ENCODE results near the gene HACL1. TPM values are rescaled to one million over a fixed set of nuclear protein-coding genes. Genes with fewer than 3 reads are reported as not detected.

The HACL1 gene
- total RNA-seq, 1 experiment from 2014 or later: 44.9 TPM

DNA sequence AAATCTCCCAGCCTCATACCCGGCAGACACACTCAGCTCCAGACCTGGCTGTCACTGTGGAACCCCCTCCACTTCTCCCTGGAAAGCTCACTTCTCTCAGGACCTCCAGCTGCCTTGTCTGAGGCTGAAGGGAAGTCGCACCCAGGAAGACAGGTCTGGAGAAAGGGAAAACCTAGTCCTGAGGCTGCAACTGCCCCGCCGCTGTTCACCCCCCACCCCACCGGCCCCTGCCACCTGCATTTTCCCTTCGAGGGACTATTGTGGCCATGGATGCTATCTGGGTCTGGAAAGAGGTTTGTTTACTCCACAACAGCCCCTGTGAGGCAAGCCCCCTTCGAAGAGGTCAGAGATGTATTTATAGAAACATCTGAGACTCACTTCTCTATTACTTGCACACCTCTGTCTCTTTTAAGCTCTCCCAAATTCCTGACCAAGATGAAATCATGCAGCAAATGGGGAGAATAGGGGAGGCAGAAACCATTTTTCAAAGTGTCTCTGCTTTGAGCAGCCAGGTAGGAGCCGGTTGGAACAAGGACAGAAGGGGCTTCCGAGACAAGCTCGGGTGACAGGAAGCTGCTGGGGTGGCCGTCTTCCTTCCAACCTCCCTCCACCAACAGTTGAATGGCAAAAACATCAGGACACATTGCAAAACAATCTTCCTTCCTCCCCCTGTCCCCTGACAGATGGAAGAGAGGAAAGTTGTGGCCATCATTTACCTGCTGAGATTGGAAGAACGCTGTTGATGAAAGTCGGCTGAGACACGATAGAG is 80.4 kb downstream of the HACL1 start:
- Mint-ChIP-seq H3K27me3 (ENCODE audit: low read depth) (peaks cover 39% of the 10 kb centered on the region), H3K4me3 (peak overlapping the region; percentile 50), H3K27ac (no peak overlapping the region), H3K36me3 (no peaks in the 10 kb centered on the region), H3K9me3 (peaks cover 4% of the 10 kb centered on the region), H3K4me1 (peaks cover 19% of the 10 kb centered on the region)
- ChIA-PET CTCF (interaction anchor here (1.0 kb wide), 1 partner anchor 315 kb away, joined by 3 read pairs; the partner anchor contains the start of gene CAPN7), POLR2A (no interaction called here)
- TF ChIP-seq, protein P1, sequence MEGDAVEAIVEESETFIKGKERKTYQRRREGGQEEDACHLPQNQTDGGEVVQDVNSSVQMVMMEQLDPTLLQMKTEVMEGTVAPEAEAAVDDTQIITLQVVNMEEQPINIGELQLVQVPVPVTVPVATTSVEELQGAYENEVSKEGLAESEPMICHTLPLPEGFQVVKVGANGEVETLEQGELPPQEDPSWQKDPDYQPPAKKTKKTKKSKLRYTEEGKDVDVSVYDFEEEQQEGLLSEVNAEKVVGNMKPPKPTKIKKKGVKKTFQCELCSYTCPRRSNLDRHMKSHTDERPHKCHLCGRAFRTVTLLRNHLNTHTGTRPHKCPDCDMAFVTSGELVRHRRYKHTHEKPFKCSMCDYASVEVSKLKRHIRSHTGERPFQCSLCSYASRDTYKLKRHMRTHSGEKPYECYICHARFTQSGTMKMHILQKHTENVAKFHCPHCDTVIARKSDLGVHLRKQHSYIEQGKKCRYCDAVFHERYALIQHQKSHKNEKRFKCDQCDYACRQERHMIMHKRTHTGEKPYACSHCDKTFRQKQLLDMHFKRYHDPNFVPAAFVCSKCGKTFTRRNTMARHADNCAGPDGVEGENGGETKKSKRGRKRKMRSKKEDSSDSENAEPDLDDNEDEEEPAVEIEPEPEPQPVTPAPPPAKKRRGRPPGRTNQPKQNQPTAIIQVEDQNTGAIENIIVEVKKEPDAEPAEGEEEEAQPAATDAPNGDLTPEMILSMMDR (IDR thresholded peaks at IDR 0.05): no peak
- TF ChIP-seq CREB1 (CRISPR knock-in tag; IDR thresholded peaks at IDR 0.05) (no peak), OVOL2 (CRISPR knock-in tag; IDR thresholded peaks at IDR 0.05; ENCODE audit: borderline replicate concordance) (no peak), ZNF138 (CRISPR knock-in tag; conservative IDR thresholded peaks at IDR 0.05) (no peak), TP53 (CRISPR knock-in tag; IDR thresholded peaks at IDR 0.05) (no peak)
- TF ChIP-seq, protein P2, sequence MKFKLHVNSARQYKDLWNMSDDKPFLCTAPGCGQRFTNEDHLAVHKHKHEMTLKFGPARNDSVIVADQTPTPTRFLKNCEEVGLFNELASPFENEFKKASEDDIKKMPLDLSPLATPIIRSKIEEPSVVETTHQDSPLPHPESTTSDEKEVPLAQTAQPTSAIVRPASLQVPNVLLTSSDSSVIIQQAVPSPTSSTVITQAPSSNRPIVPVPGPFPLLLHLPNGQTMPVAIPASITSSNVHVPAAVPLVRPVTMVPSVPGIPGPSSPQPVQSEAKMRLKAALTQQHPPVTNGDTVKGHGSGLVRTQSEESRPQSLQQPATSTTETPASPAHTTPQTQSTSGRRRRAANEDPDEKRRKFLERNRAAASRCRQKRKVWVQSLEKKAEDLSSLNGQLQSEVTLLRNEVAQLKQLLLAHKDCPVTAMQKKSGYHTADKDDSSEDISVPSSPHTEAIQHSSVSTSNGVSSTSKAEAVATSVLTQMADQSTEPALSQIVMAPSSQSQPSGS (CRISPR knock-in tag; IDR thresholded peaks at IDR 0.05; ENCODE audit: borderline replicate concordance, low read depth): no peak
- TF ChIP-seq, protein P3, sequence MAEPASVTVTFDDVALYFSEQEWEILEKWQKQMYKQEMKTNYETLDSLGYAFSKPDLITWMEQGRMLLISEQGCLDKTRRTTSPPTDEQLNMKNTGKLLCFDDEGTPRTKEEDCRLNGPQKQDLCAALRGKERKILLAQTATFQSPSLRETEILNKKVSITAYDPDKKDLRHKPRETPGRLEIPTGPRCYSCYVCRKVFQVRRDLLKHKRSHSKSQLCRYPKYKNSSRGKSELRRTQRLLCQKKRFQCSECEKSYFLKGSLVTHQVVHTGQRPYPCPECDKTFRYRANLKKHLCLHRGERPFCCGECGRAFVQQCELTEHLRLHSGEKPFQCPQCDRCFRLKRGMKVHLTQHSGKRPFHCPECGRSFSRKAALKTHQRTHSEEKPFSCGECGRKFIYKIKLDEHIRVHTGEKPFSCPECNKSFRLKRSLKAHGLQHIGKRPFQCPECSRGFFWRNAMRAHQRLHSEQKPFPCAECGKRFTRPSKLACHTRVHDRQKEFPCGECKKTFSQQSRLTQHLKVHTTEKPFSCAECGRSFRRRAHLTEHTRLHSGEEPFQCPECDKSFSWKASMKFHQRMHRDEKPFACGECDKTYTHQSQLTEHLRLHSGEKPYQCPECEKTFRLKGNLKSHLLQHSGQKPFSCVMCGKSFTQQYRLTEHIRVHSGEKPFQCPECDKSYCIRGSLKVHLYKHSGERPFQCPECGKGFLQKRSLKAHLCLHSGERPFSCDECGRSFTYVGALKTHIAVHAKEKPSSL (CRISPR knock-in tag; conservative IDR thresholded peaks at IDR 0.05): no peak
- TF ChIP-seq, protein P4, sequence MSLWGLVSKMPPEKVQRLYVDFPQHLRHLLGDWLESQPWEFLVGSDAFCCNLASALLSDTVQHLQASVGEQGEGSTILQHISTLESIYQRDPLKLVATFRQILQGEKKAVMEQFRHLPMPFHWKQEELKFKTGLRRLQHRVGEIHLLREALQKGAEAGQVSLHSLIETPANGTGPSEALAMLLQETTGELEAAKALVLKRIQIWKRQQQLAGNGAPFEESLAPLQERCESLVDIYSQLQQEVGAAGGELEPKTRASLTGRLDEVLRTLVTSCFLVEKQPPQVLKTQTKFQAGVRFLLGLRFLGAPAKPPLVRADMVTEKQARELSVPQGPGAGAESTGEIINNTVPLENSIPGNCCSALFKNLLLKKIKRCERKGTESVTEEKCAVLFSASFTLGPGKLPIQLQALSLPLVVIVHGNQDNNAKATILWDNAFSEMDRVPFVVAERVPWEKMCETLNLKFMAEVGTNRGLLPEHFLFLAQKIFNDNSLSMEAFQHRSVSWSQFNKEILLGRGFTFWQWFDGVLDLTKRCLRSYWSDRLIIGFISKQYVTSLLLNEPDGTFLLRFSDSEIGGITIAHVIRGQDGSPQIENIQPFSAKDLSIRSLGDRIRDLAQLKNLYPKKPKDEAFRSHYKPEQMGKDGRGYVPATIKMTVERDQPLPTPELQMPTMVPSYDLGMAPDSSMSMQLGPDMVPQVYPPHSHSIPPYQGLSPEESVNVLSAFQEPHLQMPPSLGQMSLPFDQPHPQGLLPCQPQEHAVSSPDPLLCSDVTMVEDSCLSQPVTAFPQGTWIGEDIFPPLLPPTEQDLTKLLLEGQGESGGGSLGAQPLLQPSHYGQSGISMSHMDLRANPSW (CRISPR knock-in tag; conservative IDR thresholded peaks at IDR 0.05; ENCODE audit: low read depth): no peak
- TF ChIP-seq, protein P5, sequence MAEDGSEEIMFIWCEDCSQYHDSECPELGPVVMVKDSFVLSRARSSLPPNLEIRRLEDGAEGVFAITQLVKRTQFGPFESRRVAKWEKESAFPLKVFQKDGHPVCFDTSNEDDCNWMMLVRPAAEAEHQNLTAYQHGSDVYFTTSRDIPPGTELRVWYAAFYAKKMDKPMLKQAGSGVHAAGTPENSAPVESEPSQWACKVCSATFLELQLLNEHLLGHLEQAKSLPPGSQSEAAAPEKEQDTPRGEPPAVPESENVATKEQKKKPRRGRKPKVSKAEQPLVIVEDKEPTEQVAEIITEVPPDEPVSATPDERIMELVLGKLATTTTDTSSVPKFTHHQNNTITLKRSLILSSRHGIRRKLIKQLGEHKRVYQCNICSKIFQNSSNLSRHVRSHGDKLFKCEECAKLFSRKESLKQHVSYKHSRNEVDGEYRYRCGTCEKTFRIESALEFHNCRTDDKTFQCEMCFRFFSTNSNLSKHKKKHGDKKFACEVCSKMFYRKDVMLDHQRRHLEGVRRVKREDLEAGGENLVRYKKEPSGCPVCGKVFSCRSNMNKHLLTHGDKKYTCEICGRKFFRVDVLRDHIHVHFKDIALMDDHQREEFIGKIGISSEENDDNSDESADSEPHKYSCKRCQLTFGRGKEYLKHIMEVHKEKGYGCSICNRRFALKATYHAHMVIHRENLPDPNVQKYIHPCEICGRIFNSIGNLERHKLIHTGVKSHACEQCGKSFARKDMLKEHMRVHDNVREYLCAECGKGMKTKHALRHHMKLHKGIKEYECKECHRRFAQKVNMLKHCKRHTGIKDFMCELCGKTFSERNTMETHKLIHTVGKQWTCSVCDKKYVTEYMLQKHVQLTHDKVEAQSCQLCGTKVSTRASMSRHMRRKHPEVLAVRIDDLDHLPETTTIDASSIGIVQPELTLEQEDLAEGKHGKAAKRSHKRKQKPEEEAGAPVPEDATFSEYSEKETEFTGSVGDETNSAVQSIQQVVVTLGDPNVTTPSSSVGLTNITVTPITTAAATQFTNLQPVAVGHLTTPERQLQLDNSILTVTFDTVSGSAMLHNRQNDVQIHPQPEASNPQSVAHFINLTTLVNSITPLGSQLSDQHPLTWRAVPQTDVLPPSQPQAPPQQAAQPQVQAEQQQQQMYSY (CRISPR knock-in tag; IDR thresholded peaks at IDR 0.05): no peak
- ATAC-seq (peak; percentile 19; the same call in 1 of the 2 replicates), DNase-seq (ENCODE audit: low spot score) (no peak)

DNA sequence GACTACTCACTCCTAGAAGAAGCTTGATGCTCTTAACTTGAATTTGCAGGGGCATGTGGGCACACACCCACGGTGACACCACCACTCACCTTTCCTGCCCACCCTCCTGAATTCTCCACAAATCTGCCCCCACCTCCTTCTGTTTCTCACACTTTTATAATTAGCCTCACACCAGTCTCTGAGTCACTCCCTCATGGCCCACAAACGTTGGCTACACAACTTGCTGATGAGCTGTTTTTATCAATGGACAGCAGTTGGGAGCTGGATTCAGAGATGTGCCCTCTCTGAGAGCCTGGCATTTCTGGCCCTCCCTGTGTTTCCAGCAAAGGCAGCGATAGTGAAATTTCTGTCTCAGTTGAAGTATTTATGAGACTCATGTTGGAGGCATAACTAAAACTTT is 81.2 kb downstream of the HACL1 start:
- ChIA-PET CTCF (interaction anchor here (0.8 to 1.0 kb wide), 2 partner anchors 13 to 314 kb away, joined by 3 to 4 read pairs; partner anchors contain the start of gene CAPN7), POLR2A (no interaction called here)
- peaks cover 19% of the 10 kb centered on the region for H3K4me1 Mint-ChIP-seq
- no peak overlapping the region for H3K27ac Mint-ChIP-seq
- peaks cover 33% of the 10 kb centered on the region for H3K27me3 Mint-ChIP-seq (ENCODE audit: low read depth)
- DNase-seq (ENCODE audit: low spot score) (no peak), ATAC-seq (no peak)
- H3K9me3 Mint-ChIP-seq: no peaks in the 10 kb centered on the region
- H3K36me3 Mint-ChIP-seq: no peaks in the 10 kb centered on the region
- no peak overlapping the region for H3K4me3 Mint-ChIP-seq
- TF ChIP-seq, protein P6, sequence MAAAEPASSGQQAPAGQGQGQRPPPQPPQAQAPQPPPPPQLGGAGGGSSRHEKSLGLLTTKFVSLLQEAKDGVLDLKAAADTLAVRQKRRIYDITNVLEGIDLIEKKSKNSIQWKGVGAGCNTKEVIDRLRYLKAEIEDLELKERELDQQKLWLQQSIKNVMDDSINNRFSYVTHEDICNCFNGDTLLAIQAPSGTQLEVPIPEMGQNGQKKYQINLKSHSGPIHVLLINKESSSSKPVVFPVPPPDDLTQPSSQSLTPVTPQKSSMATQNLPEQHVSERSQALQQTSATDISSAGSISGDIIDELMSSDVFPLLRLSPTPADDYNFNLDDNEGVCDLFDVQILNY (CRISPR knock-in tag; IDR thresholded peaks at IDR 0.05): no peak
- TF ChIP-seq ZNF317 (CRISPR knock-in tag; IDR thresholded peaks at IDR 0.05; ENCODE audit: borderline replicate concordance, low read depth) (no peak), TCF7 (CRISPR knock-in tag; IDR thresholded peaks at IDR 0.05; ENCODE audit: low read depth) (no peak)
- TF ChIP-seq, protein P7, sequence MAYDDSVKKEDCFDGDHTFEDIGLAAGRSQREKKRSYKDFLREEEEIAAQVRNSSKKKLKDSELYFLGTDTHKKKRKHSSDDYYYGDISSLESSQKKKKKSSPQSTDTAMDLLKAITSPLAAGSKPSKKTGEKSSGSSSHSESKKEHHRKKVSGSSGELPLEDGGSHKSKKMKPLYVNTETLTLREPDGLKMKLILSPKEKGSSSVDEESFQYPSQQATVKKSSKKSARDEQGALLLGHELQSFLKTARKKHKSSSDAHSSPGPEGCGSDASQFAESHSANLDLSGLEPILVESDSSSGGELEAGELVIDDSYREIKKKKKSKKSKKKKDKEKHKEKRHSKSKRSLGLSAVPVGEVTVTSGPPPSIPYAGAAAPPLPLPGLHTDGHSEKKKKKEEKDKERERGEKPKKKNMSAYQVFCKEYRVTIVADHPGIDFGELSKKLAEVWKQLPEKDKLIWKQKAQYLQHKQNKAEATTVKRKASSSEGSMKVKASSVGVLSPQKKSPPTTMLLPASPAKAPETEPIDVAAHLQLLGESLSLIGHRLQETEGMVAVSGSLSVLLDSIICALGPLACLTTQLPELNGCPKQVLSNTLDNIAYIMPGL (CRISPR knock-in tag; IDR thresholded peaks at IDR 0.05): no peak
- TF ChIP-seq, protein P8, sequence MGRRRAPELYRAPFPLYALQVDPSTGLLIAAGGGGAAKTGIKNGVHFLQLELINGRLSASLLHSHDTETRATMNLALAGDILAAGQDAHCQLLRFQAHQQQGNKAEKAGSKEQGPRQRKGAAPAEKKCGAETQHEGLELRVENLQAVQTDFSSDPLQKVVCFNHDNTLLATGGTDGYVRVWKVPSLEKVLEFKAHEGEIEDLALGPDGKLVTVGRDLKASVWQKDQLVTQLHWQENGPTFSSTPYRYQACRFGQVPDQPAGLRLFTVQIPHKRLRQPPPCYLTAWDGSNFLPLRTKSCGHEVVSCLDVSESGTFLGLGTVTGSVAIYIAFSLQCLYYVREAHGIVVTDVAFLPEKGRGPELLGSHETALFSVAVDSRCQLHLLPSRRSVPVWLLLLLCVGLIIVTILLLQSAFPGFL (CRISPR knock-in tag; IDR thresholded peaks at IDR 0.05; ENCODE audit: borderline replicate concordance): no peak

Data from WTC11 (cell line).